HCT116 (cell line): ENCODE measurements around the gene PPP1R16B. TPM values are rescaled to one million over a fixed set of nuclear protein-coding genes. Genes with fewer than 3 reads are reported as not detected.

Experiments used
- total RNA-seq: library from RNA; stranded (reverse); gene quantifications from one replicate; pipeline ENCODE4 v1.2.1, GENCODE V29; 2021; ENCODE audit not compliant: unreplicated experiment

PPP1R16B gene
- total RNA-seq, 1 experiment from 2014 or later = 0.52 TPM

Other genes with a start within 250 kb of the PPP1R16B start
- gene ADIG, start 224.5 kb upstream of the PPP1R16B start, total RNA-seq = not detected
- 3.4 TPM for gene ARHGAP40, start 203.9 kb upstream of the PPP1R16B start, total RNA-seq
- not detected for gene SLC32A1, start 81.2 kb upstream of the PPP1R16B start, total RNA-seq
- 22.0 TPM for gene ACTR5, start 57.2 kb upstream of the PPP1R16B start, total RNA-seq
- 51.1 TPM for gene FAM83D, start 120.7 kb downstream of the PPP1R16B start, total RNA-seq
- gene DHX35, start 156.6 kb downstream of the PPP1R16B start, total RNA-seq = 11.2 TPM